ENCODE results near the gene NCKAP5.

DNA sequence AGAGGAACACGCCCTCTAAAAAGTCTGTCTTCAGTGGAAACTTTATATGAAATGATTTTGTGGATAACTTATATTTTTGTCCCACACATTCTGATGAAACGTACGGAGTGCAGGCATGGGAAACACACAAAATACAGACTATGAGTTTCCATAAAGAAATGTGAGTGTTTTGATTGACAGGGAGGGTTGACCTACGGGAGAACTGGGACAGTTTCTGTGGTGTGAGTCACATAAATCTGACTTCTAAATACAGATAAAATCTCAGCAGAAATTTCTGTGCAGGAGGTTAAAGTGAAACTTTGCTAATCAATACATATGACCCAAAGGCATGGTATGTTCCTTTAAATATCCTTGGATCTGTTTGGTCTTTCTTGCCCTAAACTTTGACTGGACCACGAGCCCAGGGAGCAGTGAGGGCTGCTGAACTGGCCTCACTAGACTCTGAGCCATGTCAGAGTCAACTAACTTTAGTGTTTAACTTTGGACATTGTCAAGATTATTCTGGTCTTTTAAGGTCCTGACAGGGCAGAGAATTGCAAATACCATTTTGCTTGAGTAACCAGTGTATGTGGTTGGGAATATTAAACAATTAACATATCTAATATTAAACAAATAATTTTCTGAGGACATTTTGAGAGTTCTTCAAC, 691.4 kb downstream of the NCKAP5 start:
- TF ChIP-seq SP1 (IDR thresholded peaks at IDR 0.05), result no peak
- no peak for TF ChIP-seq FOXA1 (IDR thresholded peaks at IDR 0.05)

Measured in HEK293T (cell line).